GM20000 (cell line): ENCODE measurements around the gene DOLK.
A peak's percentile ranks its signal among the peaks of the same experiment; 100 is the strongest.

Experiments used
- DNase-seq: peaks from one replicate; pipeline ENCODE4 v3.0.0; 2012; ENCODE audit warnings: low spot score
- CTCF ChIP-seq: IDR thresholded peaks from 2 replicates; pipeline ENCODE4 v1.5.1; 2012; ENCODE audit warnings: mild to moderate bottlenecking, control low read depth; ENCODE audit errors: extremely low read depth, missing control alignments

DOLK gene

GRCh38 chr9:128903079-128903461, 44.3 kb downstream of the DOLK start:
- no peak for DNase-seq
- no peak for TF ChIP-seq CTCF

- DNase-seq = peak; percentile 85
- TF ChIP-seq CTCF = no peak
Measured at GRCh38 chr9:128902351-128903078, 44.9 kb downstream of the DOLK start.

GRCh38 chr9:128901822-128902221, 45.6 kb downstream of the DOLK start:
- no peak for TF ChIP-seq CTCF
- DNase-seq = no peak

GRCh38 chr9:128901379-128901778, 46.0 kb downstream of the DOLK start:
- no peak for DNase-seq
- no peak for TF ChIP-seq CTCF

- no peak for DNase-seq
- TF ChIP-seq CTCF = no peak
Measured at GRCh38 chr9:128899566-128900322, 47.7 kb downstream of the DOLK start.

GRCh38 chr9:128898845-128899565, 48.4 kb downstream of the DOLK start:
- TF ChIP-seq CTCF = no peak
- DNase-seq = no peak

- DNase-seq = no peak
- no peak for TF ChIP-seq CTCF
Measured at GRCh38 chr9:128898382-128898781, 49.0 kb downstream of the DOLK start.
